ENCODE measurements around the gene OSBPL6. TPM values are rescaled to one million over a fixed set of nuclear protein-coding genes. Genes with fewer than 3 reads are reported as not detected.

Gene OSBPL6
- total RNA-seq, 1 experiment from 2014 or later = 4.6 TPM

- Histone ChIP-seq H4K20me1 (ENCODE audit: control insufficient read depth, insufficient read depth, insufficient read length) (no peaks in the 10 kb centered on the region), H3K18ac (ENCODE audit: insufficient read length, low read depth, low read length) (no peak overlapping the region), H2BK20ac (ENCODE audit: low read depth, low read length, poor library complexity, severe bottlenecking) (no peak overlapping the region), H2AFZ (ENCODE audit: low read length) (no peak overlapping the region), H4K91ac (ENCODE audit: insufficient read length, low read depth, low read length) (no peak overlapping the region), H4K8ac (replicated peaks; ENCODE audit: insufficient read length, low read depth, low read length) (no peak overlapping the region), H3K4me1 (ENCODE audit: insufficient read depth, low read length) (no peaks in the 10 kb centered on the region), H2BK12ac (ENCODE audit: insufficient read length, low read depth, low read length) (no peak overlapping the region), H2BK15ac (ENCODE audit: low read depth, low read length) (no peak overlapping the region), H3K79me2 (ENCODE audit: insufficient read depth, low read length) (no peaks in the 10 kb centered on the region), H3K9me3 (ENCODE audit: control insufficient read depth, low read depth, low read length) (no peaks in the 10 kb centered on the region), H3K9ac (ENCODE audit: extremely low read depth, insufficient read length, low read length) (no peak overlapping the region), H2AK5ac (ENCODE audit: insufficient read length, low read length) (no peak overlapping the region), H2BK120ac (ENCODE audit: low read depth, low read length, poor library complexity, severe bottlenecking) (no peak overlapping the region), H3K4ac (ENCODE audit: low read depth, low read length) (no peak overlapping the region), H3K79me1 (ENCODE audit: insufficient read depth, low read depth, low read length, poor library complexity, severe bottlenecking) (no peaks in the 10 kb centered on the region), H3K14ac (ENCODE audit: insufficient read depth, low read length) (no peak overlapping the region), H3K27me3 (ENCODE audit: insufficient read depth, low read length) (no peaks in the 10 kb centered on the region), H4K5ac (ENCODE audit: insufficient read length, low read depth, low read length) (no peak overlapping the region), H3T11ph (ENCODE audit: low read length) (no peak overlapping the region), H2BK5ac (ENCODE audit: insufficient read length, low read length) (no peak overlapping the region), H3K27ac (ENCODE audit: insufficient read length, low read depth, low read length) (no peak overlapping the region), H3K4me2 (ENCODE audit: insufficient read depth, insufficient read length, low read length) (no peak overlapping the region), H3K23me2 (ENCODE audit: insufficient read length, low read depth, low read length, poor library complexity, severe bottlenecking) (no peaks in the 10 kb centered on the region), H3K56ac (ENCODE audit: insufficient read length, low read depth, low read length) (no peak overlapping the region), H3K23ac (ENCODE audit: insufficient read length, low read depth, low read length) (no peak overlapping the region)
- no CpG with 5 or more reads among the region's 13 CpGs for WGBS (ENCODE audit: extremely low coverage, insufficient read length, low lambda C conversion rate)
- no peak overlapping the region for H3K4me3 Mint-ChIP-seq
- H3K36me3 Mint-ChIP-seq (ENCODE audit: insufficient read depth in 1 of 3, low read depth in 3 of 3) = no peaks in the 10 kb centered on the region; a peak in 1 of 7 replicates
- no peaks in the 10 kb centered on the region for H3K27me3 Mint-ChIP-seq (ENCODE audit: low read depth)
- peaks cover 4 to 5% of the 10 kb centered on the region in 2 experiments; a peak in 3 of 4 replicates for H3K4me1 Mint-ChIP-seq
- no peak overlapping the region; a peak in 1 of 7 replicates for H3K27ac Mint-ChIP-seq
- no peak for DNase-seq
- no peak for TF ChIP-seq CTCF (conservative IDR thresholded peaks at IDR 0.05)
- H3K9me3 Mint-ChIP-seq = no peaks in the 10 kb centered on the region
Observed at GRCh38 chr2:178263159-178263860, 69.0 kb downstream of the OSBPL6 start.

Data from H9 (cell line).